A549 treated with Hydrocortisone at 1 μM for 4 hours (cell line): Measurements from ENCODE around the gene UBAC2. TPM values are rescaled to one million over a fixed set of nuclear protein-coding genes. Genes with fewer than 3 reads are reported as not detected.

Experiments
- total RNA-seq: library from RNA; stranded (reverse); fragments of 200-300 nt; extraction: Qiagen RNA extraction; gene quantifications from 5 replicates; pipeline ENCODE4 v1.2.3, GENCODE V29; 2022

Gene UBAC2
- total RNA-seq = 62.2 to 68.6 TPM (median 65.6 TPM) in 5 replicates

DNA sequence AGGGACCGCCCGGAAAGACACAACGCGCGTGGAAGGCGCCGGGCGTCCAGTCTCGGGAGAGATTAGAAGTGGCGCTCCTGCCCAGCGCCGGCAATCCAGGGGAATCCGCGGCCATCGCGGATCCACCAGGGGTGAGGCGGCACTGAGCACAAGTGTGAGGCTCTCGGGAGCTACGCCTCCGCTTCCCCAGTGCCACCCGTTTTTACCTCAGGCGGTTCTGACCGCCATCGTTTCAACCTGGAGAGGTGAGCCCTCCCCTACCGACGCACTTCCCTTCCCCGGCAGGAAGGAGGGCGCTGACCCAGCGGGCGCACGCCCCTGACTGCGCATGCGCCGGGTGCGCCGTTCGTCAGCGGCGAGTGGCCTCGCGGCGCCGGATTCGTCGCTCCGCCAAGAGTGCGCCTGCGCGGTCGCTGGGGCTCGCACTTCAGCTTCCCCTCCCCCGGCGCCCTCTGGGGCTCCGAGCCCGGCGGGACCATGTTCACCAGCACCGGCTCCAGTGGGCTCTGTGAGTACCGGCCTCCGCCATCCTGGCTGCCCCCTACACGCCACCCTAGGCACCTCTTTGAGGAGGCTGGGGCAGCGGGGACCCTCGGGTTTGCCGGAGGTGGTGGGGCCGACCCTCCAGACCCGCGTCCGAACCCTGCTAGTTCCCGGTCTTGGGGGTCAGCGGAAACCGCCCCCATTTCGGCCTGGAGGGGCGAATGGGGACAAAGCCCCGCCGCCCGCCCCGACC, at the start of gene UBAC2:
Gene UBAC2 (plus strand): TSS at position 423 of the 736 bp plus-strand sequence. CDS start 55 bp downstream, at position 478.

GRCh38 chr13:99258210-99258860, 57.7 kb downstream of the UBAC2 start, which contains the start of gene GPR18:
TSS of gene GPR18 (minus strand) at chr13:99258379. CDS start at chr13:99255872, 2,507 bp downstream.

DNA sequence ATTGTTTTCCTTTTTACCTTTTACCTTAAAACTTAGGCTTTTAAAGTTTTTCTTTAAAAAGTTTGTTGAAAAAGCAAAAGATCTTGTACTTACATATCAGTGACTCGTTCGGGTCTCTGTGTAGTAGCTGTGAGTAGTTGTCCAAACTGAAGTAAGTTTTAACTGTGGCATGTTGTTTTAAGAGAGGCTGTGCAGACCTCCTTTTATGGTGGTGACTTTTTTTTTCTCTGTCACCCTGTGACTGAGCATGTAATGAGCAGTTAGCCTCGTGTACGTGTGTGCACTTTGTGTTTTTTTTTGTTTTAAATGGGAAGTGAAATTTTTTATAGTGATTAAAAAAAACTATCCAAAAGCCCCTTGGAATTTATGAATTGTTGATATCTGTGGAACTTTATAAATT, 106.6 kb downstream of the UBAC2 start, which contains the start of gene GPR183:
Gene GPR183 (minus strand): TSS at position 153 of the 400 bp plus-strand sequence. CDS start 11,254 bp downstream, outside the sequence.

Other genes starting within 250 kb of the UBAC2 start
- 18.9 to 35.0 TPM (median 24.8 TPM) in 5 replicates for gene DOCK9, start 222.8 kb upstream of the UBAC2 start, total RNA-seq
- gene GPR18, start 57.5 kb downstream of the UBAC2 start, total RNA-seq = not detected in 5 replicates
- not detected in 5 replicates for gene GPR183, start 106.5 kb downstream of the UBAC2 start, total RNA-seq